HG03558 (cell line): Measurements from ENCODE around the gene HOXD9.
A peak's percentile ranks its signal among the peaks of the same experiment; 100 is the strongest.

Source experiments
- ATAC-seq: cut with Tn5 transposase; IDR thresholded peaks from one replicate; pipeline ENCODE4 v1.9.1; 2021; ENCODE audit warnings: moderate number of reproducible peaks; ENCODE audit not compliant: unreplicated experiment; ENCODE audit errors: extremely low read depth

The HOXD9 gene

GRCh38 chr2:176135035-176135440 lies 12.5 kb downstream of the HOXD9 start:
- no peak for ATAC-seq

DNA sequence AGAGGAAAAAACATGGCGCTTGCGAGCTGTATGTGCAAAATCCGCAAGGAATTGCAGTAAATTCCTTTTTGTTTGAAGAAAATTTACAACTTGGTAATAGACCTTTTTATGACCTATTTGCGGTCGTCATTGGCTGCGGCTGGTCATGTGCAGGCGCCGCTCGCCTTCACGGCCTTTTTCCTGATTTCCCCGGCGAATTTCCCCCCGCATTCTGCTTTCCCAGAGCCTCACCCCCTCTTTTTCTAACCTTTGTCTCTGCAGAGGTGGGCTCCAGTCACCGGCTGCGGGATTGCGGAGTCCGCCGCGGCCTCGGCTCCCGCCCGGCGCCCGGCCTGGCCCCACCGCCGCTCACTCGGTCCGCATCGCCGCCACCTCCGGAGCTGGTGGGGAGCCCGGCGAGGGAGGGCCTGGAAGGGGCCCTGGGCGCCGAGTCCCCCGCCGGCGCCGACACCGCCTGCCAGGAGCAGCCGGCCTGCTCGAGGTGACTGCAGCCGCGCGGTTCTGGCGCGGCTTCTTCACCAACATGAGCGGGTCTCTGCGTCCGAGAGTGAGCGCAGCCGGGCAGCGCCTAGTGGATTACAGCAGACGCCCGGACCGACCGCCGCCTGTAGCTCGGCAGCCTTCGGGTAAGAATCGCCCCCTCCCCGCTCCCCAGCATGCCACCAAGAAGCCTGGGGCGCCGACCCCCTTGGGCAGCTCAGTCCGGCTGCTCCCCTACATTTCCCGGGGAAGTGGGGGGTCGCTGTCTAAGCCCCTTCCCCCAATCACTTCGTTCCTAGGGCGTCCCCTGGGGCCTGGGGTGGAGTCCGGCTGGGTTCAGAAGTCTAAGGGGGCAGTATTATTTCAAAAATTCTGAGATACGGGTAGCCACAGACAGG lies 14.1 kb downstream of the HOXD9 start:
- ATAC-seq = no peak

DNA sequence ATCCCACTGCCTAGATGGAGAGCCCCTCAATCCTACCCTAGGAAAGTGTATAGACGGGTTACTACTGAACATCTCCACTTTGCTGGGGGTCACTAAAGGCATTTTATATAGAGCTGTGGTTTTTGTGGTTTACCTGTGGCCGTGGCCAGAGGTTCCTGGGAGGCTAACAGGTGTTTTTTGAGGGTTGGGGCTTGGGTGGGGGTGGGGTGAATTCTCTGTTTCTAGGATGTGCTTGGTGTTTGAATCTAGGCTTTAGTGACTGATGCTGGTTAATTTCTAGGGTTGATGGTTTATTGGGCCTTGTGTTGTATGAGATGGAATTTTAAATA lies 14.7 kb downstream of the HOXD9 start:
- no peak for ATAC-seq

DNA sequence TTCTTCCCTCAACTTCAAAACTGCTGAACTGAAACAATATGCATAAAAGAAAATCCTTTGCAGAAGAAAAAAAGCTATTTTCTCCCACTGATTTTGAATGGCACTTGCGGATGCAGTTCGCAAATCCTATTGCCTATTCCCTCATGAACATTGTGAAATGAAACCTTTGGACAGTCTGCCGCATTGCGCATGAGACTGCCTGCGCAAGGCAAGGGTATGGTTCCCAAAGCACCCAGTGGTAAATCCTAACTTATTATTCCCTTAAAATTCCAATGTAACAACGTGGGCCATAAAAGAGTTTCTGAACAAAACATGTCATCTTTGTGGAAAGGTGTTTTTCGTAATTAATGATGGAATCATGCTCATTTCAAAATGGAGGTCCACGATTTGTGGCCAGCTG lies 15.4 kb downstream of the HOXD9 start:
- ATAC-seq = no peak

DNA sequence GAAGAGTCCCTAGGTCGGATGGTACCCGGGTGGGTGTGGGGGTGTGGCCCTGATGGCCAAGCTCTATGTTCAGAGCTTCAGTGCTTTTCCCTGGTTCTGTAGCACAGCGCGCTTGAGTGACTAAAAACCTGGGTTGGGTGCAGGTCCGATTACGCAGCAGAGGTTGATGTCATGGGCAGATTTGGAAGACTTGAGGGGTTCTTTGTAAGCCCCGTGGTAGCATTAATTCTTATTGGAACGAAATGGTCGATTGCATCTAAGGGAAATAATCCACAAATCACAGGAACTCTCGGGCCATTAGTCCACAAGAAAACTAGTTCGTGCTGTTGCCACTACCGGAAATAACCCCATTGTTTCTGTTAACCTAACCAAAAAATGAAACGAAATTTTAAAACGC lies 16.0 kb downstream of the HOXD9 start:
- no peak for ATAC-seq

GRCh38 chr2:176138923-176139660 lies 16.6 kb downstream of the HOXD9 start:
- ATAC-seq = no peak

- ATAC-seq = no peak
Observed at GRCh38 chr2:176139661-176140512, 17.4 kb downstream of the HOXD9 start.

DNA sequence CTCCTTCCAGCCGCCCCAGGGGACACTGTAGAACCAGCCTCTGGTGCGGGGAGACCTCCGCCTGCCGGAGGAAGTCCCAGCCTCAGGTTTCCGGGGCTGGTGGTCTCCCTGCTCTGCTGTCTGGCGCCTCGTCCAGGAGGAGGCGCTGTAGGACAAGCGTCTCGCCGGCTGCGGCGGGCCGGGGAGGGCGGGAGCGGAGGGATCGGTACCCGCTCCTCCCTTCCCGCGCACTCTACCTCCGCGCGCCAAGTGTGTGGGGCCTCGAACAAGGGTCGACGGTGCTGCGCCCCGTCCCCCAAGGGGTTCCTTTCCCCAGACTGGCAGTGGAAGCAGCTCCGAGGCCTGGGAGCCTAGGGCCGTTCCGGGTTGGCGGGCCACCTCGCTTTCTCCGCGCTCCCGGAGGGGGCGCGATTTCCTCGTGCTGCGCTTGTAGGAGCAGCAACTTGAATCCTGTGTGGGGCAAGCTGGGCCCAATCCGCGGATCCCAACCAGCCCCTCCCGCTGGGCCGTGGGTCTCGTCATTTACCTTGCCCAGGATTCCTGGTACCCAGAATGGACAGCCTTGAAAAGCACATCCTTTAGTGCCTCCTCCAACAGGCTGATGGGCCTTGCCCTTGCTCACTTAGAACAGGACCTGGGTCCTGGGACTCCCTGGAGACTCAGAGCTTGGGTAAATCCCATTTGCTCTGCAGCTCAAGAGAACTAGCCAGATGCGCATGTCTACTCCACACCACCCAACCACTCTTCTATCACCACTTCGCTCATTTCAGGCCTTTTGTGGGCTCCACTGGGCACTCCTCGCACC lies 18.2 kb downstream of the HOXD9 start:
- ATAC-seq = peak; percentile 62

GRCh38 chr2:176142281-176142680 lies 19.8 kb downstream of the HOXD9 start:
- no peak for ATAC-seq

GRCh38 chr2:176145085-176145969 lies 22.8 kb downstream of the HOXD9 start:
- no peak for ATAC-seq

GRCh38 chr2:176146101-176146500 lies 23.6 kb downstream of the HOXD9 start:
- ATAC-seq = no peak

DNA sequence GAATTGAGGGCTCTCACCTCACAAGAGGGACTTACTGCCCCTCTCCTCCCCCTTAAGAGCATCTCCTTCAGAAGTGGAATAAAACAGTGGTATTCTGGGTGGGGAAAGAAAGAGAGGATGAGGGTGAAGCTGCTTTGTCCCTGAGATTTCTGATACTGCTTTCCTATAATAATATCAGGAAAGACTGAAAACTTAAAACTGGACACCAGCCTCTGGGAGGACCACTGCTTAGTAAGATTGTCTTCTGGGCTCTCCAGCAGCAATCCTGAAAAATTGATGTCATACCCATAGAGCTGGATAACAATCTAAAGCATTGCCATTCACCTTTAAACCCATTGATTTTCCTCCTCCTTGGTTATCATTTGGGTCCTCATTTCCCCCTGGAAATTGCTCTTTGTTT lies 24.1 kb downstream of the HOXD9 start:
- ATAC-seq = no peak

GRCh38 chr2:176147210-176147799 lies 24.8 kb downstream of the HOXD9 start:
- ATAC-seq = no peak

DNA sequence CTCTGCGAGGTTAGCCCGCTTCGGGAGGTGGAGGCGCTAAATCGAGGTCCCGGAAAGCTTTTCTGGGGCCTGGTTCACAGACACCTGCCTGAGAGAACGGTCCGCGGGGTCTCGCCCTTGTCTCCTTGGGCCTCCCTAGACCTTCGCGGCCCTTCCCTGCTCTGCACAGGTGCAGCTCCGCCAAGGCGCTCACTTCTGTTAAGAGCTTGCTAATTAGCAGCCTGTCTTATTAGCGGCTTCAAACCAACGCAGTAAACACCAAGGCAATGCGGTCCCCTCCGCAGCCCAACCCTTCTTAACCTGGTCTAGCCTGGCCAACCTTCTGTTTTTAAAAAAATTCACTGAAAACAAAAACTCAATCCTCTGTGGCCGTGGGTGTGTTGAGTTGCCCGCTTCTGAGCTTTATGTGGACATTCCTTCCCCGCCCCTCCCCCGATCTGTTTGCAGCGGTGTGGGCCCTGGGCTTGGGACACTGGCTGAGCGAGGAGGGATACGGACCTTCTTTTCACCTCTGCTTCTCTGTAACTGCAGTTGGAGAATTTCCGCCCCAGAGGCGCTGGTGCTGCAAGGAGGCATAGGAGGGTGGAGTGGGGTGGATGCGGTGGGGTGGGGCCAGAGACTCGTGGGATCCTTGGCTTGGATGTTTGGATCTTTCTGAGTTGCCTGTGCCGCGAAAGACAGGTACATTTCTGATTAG lies 25.4 kb downstream of the HOXD9 start:
- ATAC-seq = no peak

DNA sequence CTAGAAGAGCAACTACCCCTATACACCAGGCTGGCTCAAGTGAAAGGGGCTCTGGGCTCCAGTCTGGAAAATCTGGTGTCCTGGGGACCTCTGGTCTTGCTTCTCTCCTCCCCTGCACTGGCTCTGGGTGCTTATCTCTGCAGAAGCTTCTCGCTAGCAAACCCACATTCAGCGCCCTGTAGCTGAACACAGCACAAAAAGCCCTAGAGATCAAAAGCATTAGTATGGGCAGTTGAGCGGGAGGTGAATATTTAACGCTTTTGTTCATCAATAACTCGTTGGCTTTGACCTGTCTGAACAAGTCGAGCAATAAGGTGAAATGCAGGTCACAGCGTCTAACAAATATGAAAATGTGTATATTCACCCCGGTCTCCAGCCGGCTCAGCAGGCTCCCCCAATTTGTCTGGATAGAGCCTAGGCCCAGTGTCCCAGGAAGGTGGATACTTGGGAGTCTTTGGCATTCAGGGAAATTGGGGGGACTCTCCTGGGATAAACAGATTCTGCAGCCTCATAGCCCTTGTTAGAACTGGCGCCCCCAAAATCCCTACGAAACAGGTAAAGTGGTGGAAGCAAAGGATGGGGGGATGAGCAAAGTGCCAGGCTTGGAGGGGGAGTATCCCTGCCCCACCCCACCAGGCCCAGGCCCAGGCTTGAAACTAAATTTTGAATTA lies 26.4 kb downstream of the HOXD9 start:
- no peak for ATAC-seq

- ATAC-seq = no peak
Observed at GRCh38 chr2:176149481-176149938, 27.0 kb downstream of the HOXD9 start.

GRCh38 chr2:176149939-176150583 lies 27.5 kb downstream of the HOXD9 start:
- no peak for ATAC-seq
